Measurements from ENCODE around the gene H6PD. TPM values are rescaled to one million over a fixed set of nuclear protein-coding genes. Genes with fewer than 3 reads are reported as not detected.

Gene H6PD
- total and polyA plus RNA-seq, 2 experiments from 2014 or later = 1.2 to 4.7 TPM

GRCh38 chr1:9222846-9223625, 11.5 kb upstream of the H6PD start:
- H3K9me3 Mint-ChIP-seq = peaks cover 12% of the 10 kb centered on the region
- Histone ChIP-seq H3K79me2 (replicated peaks; ENCODE audit: insufficient read depth) (no peaks in the 10 kb centered on the region), H3K4me3 (no peak overlapping the region), H3K27ac (ENCODE audit: low read depth) (no peak overlapping the region), H2AFZ (no peak overlapping the region), H3K9me2 (ENCODE audit: insufficient read depth) (no peaks in the 10 kb centered on the region), H3K36me3 (ENCODE audit: insufficient read depth) (no peaks in the 10 kb centered on the region), H3F3A (replicated peaks; ENCODE audit: low read depth) (no peaks in the 10 kb centered on the region), H3K4me2 (no peak overlapping the region), H3K27me3 (ENCODE audit: insufficient read depth) (no peaks in the 10 kb centered on the region), H3K4me1 (ENCODE audit: insufficient read depth) (no peaks in the 10 kb centered on the region), H4K20me1 (replicated peaks; ENCODE audit: insufficient read depth) (no peaks in the 10 kb centered on the region)
- H3K4me1 Mint-ChIP-seq = peaks cover 6% of the 10 kb centered on the region; the same call in 2 of the 3 replicates
- H3K4me3 Mint-ChIP-seq = no peak overlapping the region
- DNase-seq (ENCODE audit: low spot score) (no peak), ATAC-seq (no peak)
- H3K27ac Mint-ChIP-seq = no peak overlapping the region
- H3K36me3 Mint-ChIP-seq (ENCODE audit: low read depth) = no peaks in the 10 kb centered on the region
- no peak for TF ChIP-seq JUNB (IDR thresholded peaks at IDR 0.05; ENCODE audit: unreplicated experiment)
- TF ChIP-seq ETS1 (IDR thresholded peaks at IDR 0.05) = no peak
- no peak for TF ChIP-seq EZH2phosphoT487 (IDR thresholded peaks at IDR 0.05; ENCODE audit: unreplicated experiment)
- TF ChIP-seq STAT1 (IDR thresholded peaks at IDR 0.05; ENCODE audit: unreplicated experiment) = no peak
- no peak for TF ChIP-seq EZH2 (IDR thresholded peaks at IDR 0.05; ENCODE audit: low read depth, unreplicated experiment)
- no peak for TF ChIP-seq CTCF (conservative IDR thresholded peaks at IDR 0.05; ENCODE audit: low read depth in 2 of 2)
- TF ChIP-seq ZNF462 (CRISPR knock-in tag; IDR thresholded peaks at IDR 0.05) = no peak
- no peak for TF ChIP-seq REST (IDR thresholded peaks at IDR 0.05; ENCODE audit: unreplicated experiment)
- no peak for TF ChIP-seq ZNF331 (CRISPR knock-in tag; IDR thresholded peaks at IDR 0.05; ENCODE audit: low read depth)
- no peak for TF ChIP-seq CREB1 (CRISPR knock-in tag; IDR thresholded peaks at IDR 0.05; ENCODE audit: low read depth)
- no peak for TF ChIP-seq NANOG (IDR thresholded peaks at IDR 0.05; ENCODE audit: borderline replicate concordance)
- TF ChIP-seq POLR2AphosphoS5 (IDR thresholded peaks at IDR 0.05; ENCODE audit: low read depth) = no peak
- TF ChIP-seq ZNF114 (CRISPR knock-in tag; IDR thresholded peaks at IDR 0.05) = no peak
- H3K27me3 Mint-ChIP-seq (ENCODE audit: insufficient read depth, low read depth, poor library complexity) = peaks cover 7% of the 10 kb centered on the region
